HG03558 (cell line): ENCODE results near the gene ZNF536.
"Not testable (repeated sequence)": the region's sequence is repeated elsewhere in the genome, so short reads cannot be mapped to it uniquely, and the experiment has no call there.

Experiments used
- ATAC-seq: cut with Tn5 transposase; IDR thresholded peaks from one replicate; pipeline ENCODE4 v1.9.1; 2021; ENCODE audit warnings: moderate number of reproducible peaks; ENCODE audit not compliant: unreplicated experiment; ENCODE audit errors: extremely low read depth

ZNF536 gene

DNA sequence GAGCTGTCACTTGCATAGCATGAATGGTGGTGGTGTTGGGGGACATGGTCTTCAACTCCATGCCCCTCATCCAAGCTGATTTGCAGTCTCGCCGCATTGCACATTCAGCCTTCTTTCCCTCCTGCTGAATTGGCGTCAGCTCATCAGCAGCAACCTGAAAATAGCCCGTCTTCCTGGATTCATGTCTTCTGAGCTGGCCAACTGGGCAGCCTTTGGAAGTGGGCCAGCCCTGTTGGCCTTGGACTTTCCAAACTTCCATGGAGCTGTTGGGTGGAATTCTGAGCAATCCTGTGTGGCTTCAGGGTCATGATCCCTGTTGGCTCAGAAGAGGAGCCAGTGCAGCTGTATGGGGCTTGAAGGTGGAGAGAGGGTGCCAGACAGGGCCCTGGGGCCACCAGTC, 68.8 kb downstream of the ZNF536 start:
- ATAC-seq, result no peak

DNA sequence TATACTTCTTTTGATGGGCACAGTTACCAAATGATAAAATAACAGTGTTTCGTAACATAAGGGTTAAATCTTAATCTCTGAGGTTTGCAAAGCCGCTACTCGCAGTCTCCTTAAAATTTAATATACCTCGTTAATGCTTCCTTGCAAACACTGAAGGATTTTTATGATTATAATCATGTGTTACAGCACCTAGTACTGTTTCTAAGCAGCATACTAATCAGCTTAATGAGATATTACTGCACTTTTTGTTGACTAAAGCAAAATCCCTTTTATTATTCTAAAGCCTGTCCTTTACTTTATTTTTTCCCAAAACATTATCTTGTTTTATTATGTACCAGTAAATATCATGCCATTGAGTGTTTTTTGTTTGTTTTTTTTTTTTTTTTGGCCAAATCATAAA, 70.5 kb downstream of the ZNF536 start:
- ATAC-seq, result no peak

DNA sequence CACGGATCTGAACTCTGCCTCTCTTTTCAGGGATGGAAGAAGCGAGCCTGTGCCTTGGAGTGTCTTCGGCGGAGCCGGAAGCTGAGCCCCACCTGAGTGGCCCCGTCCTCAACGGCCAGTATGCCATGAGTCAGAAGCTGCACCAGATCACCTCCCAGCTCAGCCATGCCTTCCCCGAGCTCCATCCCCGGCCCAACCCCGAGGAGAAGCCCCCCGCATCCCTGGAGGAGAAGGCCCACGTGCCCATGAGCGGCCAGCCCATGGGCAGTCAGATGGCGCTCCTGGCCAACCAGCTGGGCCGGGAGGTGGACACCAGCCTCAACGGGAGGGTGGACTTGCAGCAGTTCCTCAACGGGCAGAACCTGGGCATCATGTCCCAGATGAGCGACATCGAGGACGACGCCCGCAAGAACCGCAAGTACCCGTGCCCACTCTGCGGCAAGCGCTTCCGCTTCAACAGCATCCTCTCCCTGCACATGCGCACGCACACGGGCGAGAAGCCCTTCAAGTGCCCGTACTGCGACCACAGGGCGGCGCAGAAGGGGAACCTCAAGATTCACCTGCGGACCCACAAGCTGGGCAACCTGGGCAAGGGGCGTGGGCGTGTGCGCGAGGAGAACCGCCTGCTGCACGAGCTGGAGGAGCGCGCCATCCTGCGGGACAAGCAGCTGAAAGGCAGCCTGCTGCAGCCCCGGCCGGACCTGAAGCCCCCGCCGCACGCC, 71.5 kb downstream of the ZNF536 start:
- ATAC-seq, result no peak

DNA sequence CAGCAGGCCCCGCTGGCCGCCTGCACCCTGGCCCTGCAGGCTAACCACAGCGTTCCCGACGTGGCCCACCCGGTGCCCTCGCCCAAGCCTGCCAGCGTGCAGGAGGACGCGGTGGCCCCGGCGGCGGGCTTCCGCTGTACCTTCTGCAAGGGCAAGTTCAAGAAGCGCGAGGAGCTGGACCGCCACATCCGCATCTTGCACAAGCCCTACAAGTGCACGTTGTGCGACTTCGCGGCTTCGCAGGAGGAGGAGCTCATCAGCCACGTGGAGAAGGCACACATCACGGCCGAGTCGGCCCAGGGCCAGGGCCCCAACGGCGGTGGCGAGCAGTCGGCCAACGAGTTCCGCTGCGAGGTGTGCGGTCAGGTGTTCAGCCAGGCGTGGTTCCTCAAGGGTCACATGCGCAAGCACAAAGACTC, 72.1 kb downstream of the ZNF536 start:
- no peak for ATAC-seq

DNA sequence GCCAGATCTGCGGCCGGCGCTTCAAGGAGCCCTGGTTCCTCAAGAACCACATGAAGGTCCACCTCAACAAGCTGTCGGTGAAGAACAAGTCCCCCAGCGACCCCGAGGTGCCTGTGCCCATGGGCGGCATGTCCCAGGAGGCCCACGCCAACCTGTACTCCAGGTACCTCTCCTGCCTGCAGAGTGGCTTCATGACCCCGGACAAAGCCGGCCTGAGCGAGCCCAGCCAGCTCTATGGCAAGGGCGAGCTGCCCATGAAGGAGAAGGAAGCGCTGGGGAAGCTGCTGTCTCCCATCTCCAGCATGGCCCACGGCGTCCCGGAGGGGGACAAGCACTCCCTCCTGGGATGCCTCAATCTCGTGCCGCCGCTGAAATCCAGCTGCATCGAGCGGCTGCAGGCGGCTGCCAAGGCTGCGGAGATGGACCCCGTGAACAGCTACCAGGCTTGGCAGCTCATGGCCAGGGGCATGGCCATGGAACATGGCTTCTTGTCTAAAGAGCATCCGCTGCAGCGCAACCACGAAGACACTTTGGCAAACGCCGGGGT, 72.6 kb downstream of the ZNF536 start:
- ATAC-seq, result no peak

DNA sequence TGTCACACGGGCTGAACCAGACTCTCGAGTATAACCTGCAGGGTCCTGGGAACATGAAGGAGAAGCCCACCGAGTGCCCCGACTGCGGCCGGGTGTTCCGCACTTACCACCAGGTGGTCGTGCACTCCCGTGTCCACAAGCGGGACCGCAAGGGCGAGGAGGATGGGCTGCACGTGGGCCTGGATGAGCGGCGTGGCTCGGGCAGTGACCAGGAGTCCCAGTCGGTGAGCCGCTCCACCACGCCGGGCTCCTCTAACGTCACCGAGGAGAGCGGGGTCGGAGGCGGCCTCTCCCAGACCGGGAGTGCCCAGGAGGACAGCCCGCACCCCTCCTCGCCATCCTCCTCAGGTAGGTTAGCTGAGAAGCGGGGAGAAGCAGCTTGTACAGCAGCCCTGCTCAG, 73.2 kb downstream of the ZNF536 start:
- ATAC-seq, result no peak

DNA sequence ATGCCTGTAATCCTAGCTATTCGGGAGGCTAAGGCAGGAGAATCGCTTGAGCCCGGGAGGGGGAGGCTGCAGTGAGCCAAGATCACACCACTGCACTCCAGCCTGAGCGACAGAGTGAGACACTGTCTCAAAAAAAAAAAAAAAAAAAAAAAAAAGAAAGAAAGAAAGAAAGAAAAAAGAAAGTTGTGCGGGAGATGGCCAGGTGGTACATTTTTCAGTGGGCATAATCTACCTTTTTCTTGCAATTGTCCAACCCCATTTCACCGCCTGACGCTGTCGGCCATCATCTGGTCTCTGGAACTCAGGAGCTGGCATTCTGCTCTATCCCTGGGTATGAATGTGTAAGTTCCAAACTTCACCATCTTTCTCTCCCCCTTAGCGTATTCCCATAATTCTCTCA, 73.9 kb downstream of the ZNF536 start:
- ATAC-seq, result not testable (repeated sequence)

DNA sequence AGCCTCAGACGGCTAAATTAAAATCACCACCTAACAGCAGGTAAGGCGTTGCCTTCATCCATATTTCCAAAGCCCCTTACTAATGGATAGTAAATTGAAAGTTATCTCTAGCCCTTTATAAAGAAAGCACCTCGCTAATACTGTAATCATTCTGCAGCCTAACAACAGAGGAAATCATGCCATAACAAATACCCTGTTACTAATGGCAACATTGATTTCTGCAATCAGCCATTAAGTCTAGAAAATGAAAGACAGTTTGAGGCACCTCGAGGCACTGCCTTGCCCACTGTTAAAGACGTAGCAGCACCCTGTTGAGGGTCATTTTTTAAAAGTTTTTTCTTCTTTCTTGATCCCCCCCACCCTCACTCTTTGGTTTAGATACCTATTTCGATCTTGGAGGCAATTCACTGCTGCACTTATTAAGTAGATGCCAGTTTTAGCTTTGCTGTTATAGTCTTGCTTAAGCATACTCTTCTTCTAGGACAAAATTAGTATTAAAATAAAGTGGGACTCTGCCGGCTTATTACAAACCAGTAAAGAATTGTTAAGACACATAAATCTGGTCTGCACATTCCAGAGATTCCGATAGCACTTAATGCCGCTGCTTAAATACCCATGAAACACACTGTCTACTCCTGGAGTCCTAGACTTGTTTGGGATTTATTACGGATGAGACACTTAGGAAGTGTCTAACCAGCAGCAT, 74.8 kb downstream of the ZNF536 start:
- ATAC-seq, result no peak

DNA sequence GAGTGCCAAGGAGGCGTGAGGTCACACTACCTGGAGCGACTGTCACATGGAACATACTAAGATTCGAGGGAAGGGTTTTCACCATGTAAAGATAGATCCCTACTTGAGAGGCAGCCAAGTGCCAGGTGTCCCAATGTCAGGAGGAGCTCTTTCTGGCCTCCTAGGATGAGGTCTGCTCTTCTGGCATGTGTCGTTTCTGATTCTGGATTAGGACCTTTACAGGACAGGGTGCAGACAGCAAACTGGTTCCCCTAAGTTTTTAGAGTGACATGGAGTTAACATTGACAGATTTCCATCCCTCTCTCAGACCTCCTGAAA, 75.3 kb downstream of the ZNF536 start:
- no peak for ATAC-seq

DNA sequence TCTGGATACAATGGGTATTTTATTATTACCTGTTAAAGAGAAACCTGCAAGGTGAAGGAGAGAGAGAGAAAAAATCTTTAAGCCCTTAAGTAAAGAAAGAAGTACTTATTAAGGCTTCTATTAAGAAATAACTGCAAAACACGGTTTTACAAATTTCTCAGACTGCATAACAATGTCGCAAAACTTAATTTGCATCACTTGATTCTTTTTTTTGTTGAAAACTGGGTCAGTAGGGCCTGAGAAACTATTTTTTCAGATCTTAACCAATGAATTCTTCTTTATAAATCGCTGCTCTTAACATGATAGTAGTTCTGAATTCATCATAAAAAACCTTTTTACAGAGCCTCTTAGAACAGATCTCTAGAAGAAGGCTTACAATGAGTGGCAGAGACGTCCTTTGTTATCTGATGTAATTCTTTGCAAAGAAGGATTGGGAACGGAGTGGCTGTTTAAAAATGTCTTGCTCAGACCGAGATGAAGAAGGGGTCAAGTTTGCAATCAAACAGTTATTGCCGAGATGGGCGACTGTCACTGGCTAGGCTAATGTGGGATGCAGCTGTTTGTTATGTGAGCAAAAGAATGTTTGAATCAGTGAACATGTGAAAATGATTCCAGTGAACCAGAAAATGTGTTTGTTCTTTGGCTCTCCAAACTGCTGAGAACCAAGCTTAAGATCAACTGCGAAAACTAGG, 76.3 kb downstream of the ZNF536 start:
- ATAC-seq, result no peak

DNA sequence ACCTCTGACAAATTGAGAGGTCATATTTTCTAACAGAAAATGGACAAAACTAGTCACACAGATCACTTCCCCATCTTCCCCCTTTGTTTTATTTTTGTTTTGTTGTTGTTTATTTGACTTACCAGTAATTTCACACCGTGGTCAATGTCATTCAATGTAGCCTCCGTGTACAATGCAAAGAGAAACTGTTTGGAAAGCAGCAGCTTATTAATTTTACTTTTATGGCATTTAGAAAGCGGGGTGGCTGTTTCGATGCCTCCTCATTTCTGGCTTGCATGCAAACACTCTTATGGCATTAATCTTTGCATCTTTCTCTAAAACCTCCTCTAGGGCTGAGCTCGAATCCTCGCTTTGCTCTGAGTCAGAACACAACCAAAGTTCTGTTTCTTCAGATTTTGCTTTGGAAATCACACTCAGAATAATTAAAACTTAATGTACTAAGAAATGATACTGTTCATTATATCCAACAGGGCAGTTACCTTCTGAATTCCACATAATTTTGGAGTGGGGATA, 77.0 kb downstream of the ZNF536 start:
- ATAC-seq, result no peak

DNA sequence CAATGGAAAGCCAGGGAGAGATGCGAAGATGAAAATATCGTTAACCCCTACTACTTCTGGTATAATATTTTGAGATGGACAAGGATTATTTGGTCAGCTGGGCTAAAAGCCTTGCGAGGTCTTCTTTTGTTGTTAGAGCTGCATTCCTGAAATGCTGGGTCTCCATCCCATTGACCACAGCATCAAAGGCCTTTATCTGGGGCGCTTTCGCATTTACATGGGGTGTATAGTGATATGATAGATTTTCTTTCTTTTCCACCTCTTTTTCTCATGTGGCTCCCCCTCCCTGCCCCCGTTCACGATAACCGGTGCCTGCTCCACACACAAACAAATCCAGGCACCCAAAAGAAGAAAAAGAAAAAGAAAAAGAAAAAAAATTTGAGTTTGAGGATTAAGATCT, 77.5 kb downstream of the ZNF536 start:
- no peak for ATAC-seq

DNA sequence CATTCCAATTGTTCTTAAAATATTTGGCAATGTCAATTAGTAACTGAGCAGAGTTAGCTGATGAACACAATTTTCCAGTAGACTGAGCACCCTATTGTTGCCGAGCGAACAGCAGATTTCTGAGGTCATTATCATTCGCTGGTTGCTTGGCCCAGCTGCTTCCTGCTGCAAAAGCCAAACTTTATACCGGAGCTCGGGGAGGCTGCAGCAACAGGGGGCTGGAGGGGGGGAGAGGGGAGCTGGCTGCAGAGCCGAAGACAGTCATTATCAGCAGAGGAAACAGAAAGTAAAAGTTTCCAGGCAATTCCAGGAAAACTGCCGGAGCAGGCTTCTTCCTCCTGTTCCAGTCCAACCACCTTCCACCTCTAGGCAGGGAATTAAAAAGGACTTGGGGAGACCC, 77.9 kb downstream of the ZNF536 start:
- ATAC-seq, result no peak

DNA sequence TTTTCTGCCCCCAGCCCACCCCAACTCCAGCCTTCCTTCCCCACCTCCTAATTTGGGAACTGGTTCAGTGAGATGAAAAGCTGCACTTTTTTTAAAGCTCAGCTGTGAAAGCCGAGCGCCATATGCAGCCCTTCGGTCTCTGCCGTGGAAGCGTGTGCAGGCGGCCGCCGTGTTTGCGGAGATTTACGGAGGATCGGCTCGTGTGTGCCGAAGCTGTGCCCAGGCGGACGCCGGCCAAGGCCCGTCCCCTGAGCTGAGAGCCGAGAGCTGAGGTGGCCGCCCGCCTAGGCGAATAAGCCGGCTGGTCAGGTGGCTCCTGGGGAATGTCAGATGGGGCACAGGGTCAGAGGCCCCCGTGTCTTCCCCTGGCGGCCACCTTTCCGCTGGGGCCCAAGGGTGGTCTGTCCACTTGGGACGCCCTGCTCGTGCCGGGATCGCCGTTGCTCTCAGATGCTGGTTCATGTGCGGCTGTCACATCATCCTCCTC, 78.7 kb downstream of the ZNF536 start:
- no peak for ATAC-seq

DNA sequence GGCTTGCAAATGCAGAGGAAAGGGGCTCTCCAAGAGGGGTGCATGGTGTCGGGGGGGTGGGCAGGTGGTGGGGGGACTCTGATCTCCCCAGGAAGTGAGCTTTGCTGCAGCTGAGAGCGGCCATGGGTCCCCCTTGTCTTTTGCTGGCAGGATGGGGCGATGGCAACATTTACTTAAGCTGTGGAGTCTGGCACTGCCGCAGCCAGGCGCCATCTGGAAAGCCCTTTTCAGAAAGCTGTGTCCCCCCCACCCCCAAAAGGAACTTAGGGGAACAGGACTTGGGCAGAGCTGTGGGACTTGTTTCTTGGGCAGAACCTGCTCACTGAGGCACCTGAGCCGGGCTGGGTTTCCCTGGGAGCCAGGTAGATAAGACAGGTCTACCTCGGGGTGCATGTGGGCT, 80.7 kb downstream of the ZNF536 start:
- no peak for ATAC-seq

DNA sequence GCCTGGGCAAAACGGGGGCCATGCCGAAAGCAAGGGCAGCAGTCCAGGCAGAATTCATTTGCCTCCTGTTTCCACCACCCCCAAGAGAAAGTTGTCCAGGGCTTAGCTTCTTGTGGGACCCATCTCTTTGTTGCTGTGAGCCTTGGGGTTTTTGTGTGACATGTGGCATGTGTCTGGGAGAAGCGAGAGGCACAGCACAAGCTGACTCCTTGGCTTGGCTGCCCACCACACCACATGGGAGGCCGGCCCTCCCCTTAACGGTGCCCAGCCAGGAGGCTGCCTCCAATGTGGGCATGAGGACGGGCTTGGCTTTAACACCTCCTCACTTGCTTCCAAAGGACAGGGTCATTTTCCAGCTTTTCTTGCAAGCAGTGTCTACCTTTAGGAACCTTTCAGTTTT, 81.6 kb downstream of the ZNF536 start:
- no peak for ATAC-seq

DNA sequence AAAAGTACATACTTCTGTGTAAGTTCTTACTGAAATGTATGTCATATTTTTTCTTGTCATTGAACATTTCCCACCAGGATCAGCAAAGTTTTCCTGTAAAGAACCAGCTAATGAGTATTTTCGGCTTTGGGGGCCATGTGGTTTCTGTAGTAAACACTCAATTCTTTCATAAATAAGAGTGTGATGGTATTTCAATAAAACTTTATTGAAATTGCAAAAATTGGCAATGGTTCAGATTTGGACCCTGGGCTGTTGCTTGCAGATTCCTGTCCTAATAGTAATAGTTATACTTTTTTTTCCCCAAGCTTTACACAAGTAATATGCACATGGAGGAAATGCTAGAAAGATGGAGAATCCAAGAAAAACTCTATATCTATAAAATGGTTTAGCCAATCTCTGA, 83.7 kb downstream of the ZNF536 start:
- no peak for ATAC-seq

DNA sequence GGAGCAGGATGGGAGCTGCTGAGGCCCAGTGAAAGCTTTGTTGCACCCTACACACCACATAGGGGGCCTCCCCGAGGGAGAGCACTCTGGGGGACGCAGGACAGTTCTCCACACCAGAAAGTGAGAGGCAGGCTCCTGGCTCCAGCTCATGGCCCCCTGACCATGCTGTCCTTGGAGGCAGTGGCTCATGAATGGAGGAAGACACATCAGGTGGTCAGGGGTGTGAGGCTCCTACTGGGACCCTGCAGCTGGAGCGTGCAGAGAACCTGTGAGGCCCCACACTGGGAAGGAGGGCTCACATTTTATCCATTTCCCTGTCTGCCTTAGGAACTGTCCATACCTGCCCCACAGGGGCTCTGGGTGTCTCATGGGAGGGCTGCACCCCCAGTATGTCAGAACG, 85.3 kb downstream of the ZNF536 start:
- no peak for ATAC-seq

DNA sequence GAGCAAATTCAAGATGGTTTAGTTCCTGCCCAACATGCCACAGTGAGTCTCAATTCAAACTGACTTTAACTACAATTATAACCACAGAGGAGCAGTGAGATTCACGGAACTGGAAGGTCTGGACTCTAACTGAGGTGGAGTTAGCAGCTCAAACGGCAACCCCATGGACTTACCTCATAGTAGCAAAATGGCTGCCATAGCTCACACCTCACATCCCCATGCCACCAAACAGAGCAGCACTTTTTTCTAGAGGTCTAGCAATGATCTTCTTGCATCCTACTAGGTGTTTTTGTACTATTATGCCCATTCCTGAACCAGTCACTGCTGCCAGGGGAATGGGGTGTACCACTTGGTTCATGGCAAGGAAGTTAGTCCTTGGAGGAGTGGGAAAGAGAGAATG, 87.7 kb downstream of the ZNF536 start:
- no peak for ATAC-seq

DNA sequence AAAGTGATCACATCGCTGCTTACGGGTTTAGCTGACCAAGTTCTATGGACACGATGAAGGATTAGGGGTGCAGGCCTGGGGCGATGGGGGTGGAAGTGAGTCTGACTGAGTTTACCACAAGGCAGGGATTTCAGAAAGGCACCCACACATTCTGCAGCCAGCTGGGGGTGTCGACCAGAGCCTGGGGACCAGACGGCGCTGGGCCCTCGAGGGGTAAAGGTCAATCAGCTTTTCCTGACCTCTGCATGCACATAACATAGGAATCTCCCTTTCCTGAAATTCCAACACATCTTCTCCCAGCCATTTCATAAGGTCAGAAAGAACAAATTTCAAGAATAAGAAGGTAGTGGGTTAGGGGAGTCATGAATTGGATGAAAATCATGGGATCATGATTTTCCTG, 92.0 kb downstream of the ZNF536 start:
- no peak for ATAC-seq

DNA sequence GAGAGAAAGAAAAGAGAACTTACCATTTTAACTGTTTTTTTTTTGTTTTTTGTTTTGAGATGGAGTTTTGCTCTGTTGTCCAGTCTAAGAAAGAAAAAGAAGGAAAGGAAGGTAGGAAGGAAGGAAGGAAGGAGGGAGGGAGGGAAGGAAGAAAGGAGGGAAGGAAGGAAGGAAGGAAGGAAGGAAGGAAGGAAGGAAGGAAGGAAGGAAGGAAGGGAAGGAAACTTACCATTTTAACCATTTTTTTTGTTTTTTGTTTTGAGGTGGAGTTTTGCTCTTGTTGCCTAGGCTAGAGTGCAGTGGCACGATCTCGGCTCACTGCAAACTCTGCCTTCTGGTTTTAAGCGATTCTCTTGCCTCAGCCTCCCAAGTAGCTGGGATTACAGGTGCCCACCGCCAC, 94.4 kb downstream of the ZNF536 start:
- ATAC-seq, result not testable (repeated sequence)
